Measurements from ENCODE around the gene SORT1. TPM values are rescaled to one million over a fixed set of nuclear protein-coding genes. Genes with fewer than 3 reads are reported as not detected.
A peak's percentile ranks its signal among the peaks of the same experiment; 100 is the strongest.
"Not testable (repeated sequence)": the region's sequence is repeated elsewhere in the genome, so short reads cannot be mapped to it uniquely, and the experiment has no call there.

Gene SORT1
- polyA plus RNA-seq, 1 experiment = 38.6 TPM

- H3K36me3 ChIP-seq (ENCODE audit: control insufficient read depth, insufficient read depth, low read length) = peaks cover 1% of the 10 kb centered on the region; the same call in 1 of the 2 replicates
- ChIA-PET CTCF (interaction anchor here (0.6 to 9.2 kb wide), 29 partner anchors 11 to 418 kb away, joined by 3 to 140 read pairs (median 4); partner anchors contain the start of genes CYB561D1, MYBPHL and PSRC1), POLR2A (no interaction called here)
- peak overlapping the region; percentile 50 for H3K4me3 ChIP-seq (ENCODE audit: low read depth, low read length)
- no peak for DNase-seq (ENCODE audit: low read depth)
- H3K27me3 ChIP-seq (ENCODE audit: control insufficient read depth, insufficient read depth, low read length) = no peaks in the 10 kb centered on the region
- no peak for TF ChIP-seq CTCF (IDR thresholded peaks at IDR 0.05; ENCODE audit: insufficient read depth, low read depth, low read length)
Measured at GRCh38 chr1:109398343-109399225, 866 bp upstream of the SORT1 start.

DNA sequence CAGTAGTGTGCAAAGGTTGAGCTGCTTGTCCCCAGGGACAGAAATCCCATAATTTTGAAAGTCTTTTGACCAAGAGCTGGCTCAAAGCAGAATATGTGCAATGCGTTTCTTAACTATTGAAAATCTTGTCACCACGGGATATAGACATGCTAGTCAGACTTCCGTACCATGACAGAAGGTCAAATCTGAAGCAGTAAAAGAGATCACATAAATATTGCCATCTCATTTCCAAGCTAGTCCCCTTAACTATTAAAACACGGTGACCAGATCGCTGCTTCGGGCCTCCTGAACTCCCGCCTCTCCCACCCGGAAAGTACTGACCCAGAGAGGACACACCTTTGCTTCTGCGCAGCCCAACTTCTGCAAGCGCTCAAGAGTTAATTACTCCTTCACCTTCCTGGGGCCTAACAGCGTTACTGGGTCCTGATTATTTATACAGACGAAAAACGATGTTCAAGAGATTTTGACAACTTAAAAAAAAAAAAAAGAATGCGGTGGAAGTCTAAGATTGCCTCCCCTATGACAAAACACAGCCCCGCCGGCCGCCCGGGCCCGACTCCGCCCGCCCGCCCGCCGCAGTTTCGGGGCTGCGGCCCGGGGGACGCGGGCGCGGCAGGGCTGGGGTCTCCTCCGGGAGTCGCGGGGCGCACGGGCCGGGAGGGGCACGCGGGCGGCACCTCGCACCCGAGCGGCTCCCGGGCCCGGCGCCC lies 692 bp downstream of the SORT1 start:
- H3K36me3 ChIP-seq (ENCODE audit: control insufficient read depth, insufficient read depth, low read length) = peaks cover under 1% of the 10 kb centered on the region; the same call in 1 of the 2 replicates
- H3K27me3 ChIP-seq (ENCODE audit: control insufficient read depth, insufficient read depth, low read length) = no peaks in the 10 kb centered on the region
- no peak for DNase-seq (ENCODE audit: low read depth)
- no peak for TF ChIP-seq CTCF (IDR thresholded peaks at IDR 0.05; ENCODE audit: insufficient read depth, low read depth, low read length)
- CTCF ChIA-PET = interaction anchor here (0.6 to 9.2 kb wide), 13 partner anchors 10 to 197 kb away, joined by 3 to 140 read pairs (median 6); partner anchors contain the start of gene PSRC1
- POLR2A ChIA-PET = no interaction called here
- peak overlapping the region; percentile 50 for H3K4me3 ChIP-seq (ENCODE audit: low read depth, low read length)

GRCh38 chr1:109396513-109396839 lies 1.2 kb downstream of the SORT1 start:
- Histone ChIP-seq H3K27me3 (ENCODE audit: control insufficient read depth, insufficient read depth, low read length) (no peaks in the 10 kb centered on the region), H3K36me3 (ENCODE audit: control insufficient read depth, insufficient read depth, low read length) (no peaks in the 10 kb centered on the region), H3K4me3 (ENCODE audit: low read depth, low read length) (peak overlapping the region; percentile 50)
- DNase-seq (ENCODE audit: low read depth) = no peak
- TF ChIP-seq CTCF (IDR thresholded peaks at IDR 0.05; ENCODE audit: insufficient read depth, low read depth, low read length) = no peak
- ChIA-PET CTCF (interaction anchor here (0.6 to 9.2 kb wide), 10 partner anchors 9 to 196 kb away, joined by 3 to 140 read pairs (median 6); partner anchors contain the start of gene PSRC1), POLR2A (interaction anchor here (0.7 kb wide), 1 partner anchor 147 kb away, joined by 4 read pairs; the partner anchor contains the start of gene CELSR2)

- Histone ChIP-seq H3K4me3 (ENCODE audit: low read depth, low read length) (peak overlapping the region; percentile 50), H3K27me3 (ENCODE audit: control insufficient read depth, insufficient read depth, low read length) (no peaks in the 10 kb centered on the region), H3K36me3 (ENCODE audit: control insufficient read depth, insufficient read depth, low read length) (no peaks in the 10 kb centered on the region)
- ChIA-PET CTCF (interaction anchor here (0.6 to 9.2 kb wide), 9 partner anchors 13 to 195 kb away, joined by 3 to 140 read pairs (median 6); partner anchors contain the start of gene PSRC1), POLR2A (interaction anchor here (0.5 to 0.7 kb wide), 2 partner anchors 147 to 168 kb away, joined by 4 to 11 read pairs; partner anchors contain the start of gene CELSR2)
- TF ChIP-seq CTCF (IDR thresholded peaks at IDR 0.05; ENCODE audit: insufficient read depth, low read depth, low read length) = no peak
- DNase-seq (ENCODE audit: low read depth) = peak; percentile 19
Measured at GRCh38 chr1:109395602-109396512, 1.9 kb downstream of the SORT1 start.

DNA sequence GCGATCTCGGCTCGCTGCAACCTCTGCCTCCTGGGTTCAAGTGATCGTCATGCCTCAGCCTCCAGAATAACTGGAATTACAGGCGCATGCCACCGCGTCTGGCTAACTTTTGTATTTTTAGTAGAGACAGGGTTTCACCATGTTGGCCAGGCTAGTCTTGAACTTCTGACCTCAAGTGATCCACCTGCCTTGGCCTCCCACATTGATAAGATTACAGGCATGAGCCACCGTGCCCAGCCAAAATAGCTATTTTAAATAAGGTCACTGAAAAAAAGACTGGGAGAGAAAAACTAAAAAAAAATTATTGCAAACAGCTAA lies 2.5 kb downstream of the SORT1 start:
- H3K27me3 ChIP-seq (ENCODE audit: control insufficient read depth, insufficient read depth, low read length); H3K36me3 ChIP-seq (ENCODE audit: control insufficient read depth, insufficient read depth, low read length); POLR2A ChIA-PET; H3K4me3 ChIP-seq (ENCODE audit: low read depth, low read length); DNase-seq (ENCODE audit: low read depth): not testable (repeated sequence)
- CTCF ChIA-PET = interaction anchor here (7.2 to 9.2 kb wide), 2 partner anchors 117 to 129 kb away, joined by 77 to 140 read pairs; no protein-coding TSS in a partner anchor

All from BJ (cell line).